Measurements from ENCODE around the gene DCAF12. TPM values are rescaled to one million over a fixed set of nuclear protein-coding genes. Genes with fewer than 3 reads are reported as not detected.

The DCAF12 gene
- total RNA-seq, 1 experiment from 2014 or later, result 27.0 TPM

DNA sequence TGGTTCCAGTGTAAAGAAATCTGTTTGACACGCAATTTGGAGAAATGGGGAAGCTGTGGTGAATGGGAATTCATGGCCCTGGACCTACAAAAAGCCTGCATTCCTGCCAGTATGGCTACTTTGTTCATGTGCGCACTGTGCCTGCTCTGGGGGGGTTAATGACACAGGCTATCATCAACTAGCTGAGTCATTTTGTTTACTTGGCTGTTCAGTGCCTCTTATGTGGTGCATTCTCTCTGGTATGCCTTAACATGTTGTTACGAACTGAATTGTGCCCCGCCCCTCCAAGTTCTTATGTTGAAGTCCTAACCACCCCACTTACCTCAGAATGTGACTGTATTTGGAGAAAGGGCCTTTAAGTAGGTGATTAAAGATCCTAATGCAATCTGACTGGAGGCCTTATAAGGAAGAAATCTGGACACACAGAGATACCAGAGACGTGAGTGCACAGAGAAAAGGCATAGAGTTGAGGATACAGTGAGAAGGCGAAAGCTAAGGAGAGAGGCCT, 31.9 kb upstream of the DCAF12 start:
- no peaks in the 10 kb centered on the region for H3K27me3 Mint-ChIP-seq (ENCODE audit: low read depth)
- H3K4me3 Mint-ChIP-seq, result no peak overlapping the region
- no peaks in the 10 kb centered on the region for H3K36me3 Mint-ChIP-seq
- H3K4me1 Mint-ChIP-seq, result peaks cover 8% of the 10 kb centered on the region
- no peak for DNase-seq (ENCODE audit: low spot score)
- ChIA-PET CTCF (no interaction called here), POLR2A (interaction anchor here (0.5 to 0.6 kb wide), 2 partner anchors 63 to 203 kb away, joined by 4 to 5 read pairs; no protein-coding TSS in a partner anchor)
- no peak overlapping the region for H3K27ac Mint-ChIP-seq
- TF ChIP-seq, protein P1, sequence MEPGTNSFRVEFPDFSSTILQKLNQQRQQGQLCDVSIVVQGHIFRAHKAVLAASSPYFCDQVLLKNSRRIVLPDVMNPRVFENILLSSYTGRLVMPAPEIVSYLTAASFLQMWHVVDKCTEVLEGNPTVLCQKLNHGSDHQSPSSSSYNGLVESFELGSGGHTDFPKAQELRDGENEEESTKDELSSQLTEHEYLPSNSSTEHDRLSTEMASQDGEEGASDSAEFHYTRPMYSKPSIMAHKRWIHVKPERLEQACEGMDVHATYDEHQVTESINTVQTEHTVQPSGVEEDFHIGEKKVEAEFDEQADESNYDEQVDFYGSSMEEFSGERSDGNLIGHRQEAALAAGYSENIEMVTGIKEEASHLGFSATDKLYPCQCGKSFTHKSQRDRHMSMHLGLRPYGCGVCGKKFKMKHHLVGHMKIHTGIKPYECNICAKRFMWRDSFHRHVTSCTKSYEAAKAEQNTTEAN (CRISPR knock-in tag; IDR thresholded peaks at IDR 0.05), result no peak
- 0 out of 2 replicates have a peak, but pooled peaks have one; percentile 17 for TF ChIP-seq GABPB1 (CRISPR knock-in tag; IDR thresholded peaks at IDR 0.05)
- no peak for ATAC-seq
- H3K9me3 Mint-ChIP-seq, result no peaks in the 10 kb centered on the region

DNA sequence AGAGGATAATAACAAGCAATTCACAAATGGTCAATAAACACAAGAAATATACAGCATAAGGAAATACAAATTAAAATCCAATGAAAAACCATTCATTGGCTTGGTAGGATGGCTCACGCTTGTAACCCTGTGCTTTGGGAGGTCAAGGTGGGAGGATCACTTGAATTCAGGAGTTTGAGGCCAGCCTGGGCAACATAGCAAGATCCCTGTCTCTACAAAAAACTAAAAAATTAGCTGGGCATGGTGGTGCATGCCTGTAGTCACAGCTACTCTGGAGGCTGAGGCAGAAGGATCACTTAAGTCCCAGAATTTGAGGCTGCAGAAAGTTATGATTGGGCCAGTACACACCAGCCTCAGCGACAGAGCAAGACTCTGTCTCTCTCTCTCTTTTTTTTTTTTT, 31.4 kb upstream of the DCAF12 start:
- Mint-ChIP-seq H3K27me3 (ENCODE audit: low read depth) (no peaks in the 10 kb centered on the region), H3K9me3 (no peaks in the 10 kb centered on the region), H3K27ac (no peak overlapping the region), H3K4me3 (no peak overlapping the region), H3K36me3 (no peaks in the 10 kb centered on the region), H3K4me1 (peaks cover 8% of the 10 kb centered on the region)
- ATAC-seq, result no peak
- ChIA-PET CTCF (no interaction called here), POLR2A (no interaction called here)
- no peak for DNase-seq (ENCODE audit: low spot score)
- TF ChIP-seq EMX1 (CRISPR knock-in tag; IDR thresholded peaks at IDR 0.05), result no peak
- TF ChIP-seq, protein P2, sequence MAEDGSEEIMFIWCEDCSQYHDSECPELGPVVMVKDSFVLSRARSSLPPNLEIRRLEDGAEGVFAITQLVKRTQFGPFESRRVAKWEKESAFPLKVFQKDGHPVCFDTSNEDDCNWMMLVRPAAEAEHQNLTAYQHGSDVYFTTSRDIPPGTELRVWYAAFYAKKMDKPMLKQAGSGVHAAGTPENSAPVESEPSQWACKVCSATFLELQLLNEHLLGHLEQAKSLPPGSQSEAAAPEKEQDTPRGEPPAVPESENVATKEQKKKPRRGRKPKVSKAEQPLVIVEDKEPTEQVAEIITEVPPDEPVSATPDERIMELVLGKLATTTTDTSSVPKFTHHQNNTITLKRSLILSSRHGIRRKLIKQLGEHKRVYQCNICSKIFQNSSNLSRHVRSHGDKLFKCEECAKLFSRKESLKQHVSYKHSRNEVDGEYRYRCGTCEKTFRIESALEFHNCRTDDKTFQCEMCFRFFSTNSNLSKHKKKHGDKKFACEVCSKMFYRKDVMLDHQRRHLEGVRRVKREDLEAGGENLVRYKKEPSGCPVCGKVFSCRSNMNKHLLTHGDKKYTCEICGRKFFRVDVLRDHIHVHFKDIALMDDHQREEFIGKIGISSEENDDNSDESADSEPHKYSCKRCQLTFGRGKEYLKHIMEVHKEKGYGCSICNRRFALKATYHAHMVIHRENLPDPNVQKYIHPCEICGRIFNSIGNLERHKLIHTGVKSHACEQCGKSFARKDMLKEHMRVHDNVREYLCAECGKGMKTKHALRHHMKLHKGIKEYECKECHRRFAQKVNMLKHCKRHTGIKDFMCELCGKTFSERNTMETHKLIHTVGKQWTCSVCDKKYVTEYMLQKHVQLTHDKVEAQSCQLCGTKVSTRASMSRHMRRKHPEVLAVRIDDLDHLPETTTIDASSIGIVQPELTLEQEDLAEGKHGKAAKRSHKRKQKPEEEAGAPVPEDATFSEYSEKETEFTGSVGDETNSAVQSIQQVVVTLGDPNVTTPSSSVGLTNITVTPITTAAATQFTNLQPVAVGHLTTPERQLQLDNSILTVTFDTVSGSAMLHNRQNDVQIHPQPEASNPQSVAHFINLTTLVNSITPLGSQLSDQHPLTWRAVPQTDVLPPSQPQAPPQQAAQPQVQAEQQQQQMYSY (CRISPR knock-in tag; IDR thresholded peaks at IDR 0.05), result no peak
- TF ChIP-seq, protein P3, sequence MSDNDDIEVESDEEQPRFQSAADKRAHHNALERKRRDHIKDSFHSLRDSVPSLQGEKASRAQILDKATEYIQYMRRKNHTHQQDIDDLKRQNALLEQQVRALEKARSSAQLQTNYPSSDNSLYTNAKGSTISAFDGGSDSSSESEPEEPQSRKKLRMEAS (CRISPR knock-in tag; IDR thresholded peaks at IDR 0.05), result no peak
- TF ChIP-seq, protein P4, sequence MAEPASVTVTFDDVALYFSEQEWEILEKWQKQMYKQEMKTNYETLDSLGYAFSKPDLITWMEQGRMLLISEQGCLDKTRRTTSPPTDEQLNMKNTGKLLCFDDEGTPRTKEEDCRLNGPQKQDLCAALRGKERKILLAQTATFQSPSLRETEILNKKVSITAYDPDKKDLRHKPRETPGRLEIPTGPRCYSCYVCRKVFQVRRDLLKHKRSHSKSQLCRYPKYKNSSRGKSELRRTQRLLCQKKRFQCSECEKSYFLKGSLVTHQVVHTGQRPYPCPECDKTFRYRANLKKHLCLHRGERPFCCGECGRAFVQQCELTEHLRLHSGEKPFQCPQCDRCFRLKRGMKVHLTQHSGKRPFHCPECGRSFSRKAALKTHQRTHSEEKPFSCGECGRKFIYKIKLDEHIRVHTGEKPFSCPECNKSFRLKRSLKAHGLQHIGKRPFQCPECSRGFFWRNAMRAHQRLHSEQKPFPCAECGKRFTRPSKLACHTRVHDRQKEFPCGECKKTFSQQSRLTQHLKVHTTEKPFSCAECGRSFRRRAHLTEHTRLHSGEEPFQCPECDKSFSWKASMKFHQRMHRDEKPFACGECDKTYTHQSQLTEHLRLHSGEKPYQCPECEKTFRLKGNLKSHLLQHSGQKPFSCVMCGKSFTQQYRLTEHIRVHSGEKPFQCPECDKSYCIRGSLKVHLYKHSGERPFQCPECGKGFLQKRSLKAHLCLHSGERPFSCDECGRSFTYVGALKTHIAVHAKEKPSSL (CRISPR knock-in tag; conservative IDR thresholded peaks at IDR 0.05), result no peak
- no peak for TF ChIP-seq GABPB1 (CRISPR knock-in tag; IDR thresholded peaks at IDR 0.05)
- no peak for TF ChIP-seq CREM (CRISPR knock-in tag; IDR thresholded peaks at IDR 0.05)
- peak; percentile 79 for TF ChIP-seq ZNF121 (CRISPR knock-in tag; IDR thresholded peaks at IDR 0.05)

DNA sequence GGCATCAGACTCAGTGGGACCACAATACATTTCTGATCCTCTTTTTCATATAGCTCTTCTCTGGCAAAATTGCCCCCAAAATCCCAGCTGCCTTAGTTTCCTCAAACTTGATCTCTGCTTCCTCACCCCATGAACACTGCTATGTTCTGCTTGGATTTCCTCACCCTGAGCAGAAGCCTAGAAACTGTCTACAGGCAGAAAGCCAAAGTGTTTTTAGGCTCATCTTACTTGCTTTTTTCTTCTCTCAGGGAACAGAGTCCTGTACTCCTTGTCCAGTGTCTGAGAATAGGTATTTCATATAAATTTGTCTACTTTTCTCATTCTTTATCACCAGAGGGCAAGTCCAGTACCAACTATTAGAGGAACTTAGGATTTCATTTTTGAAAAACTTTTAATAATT, 30.8 kb upstream of the DCAF12 start:
- Mint-ChIP-seq H3K27me3 (ENCODE audit: low read depth) (no peaks in the 10 kb centered on the region), H3K4me3 (no peak overlapping the region)
- TF ChIP-seq, protein P5, sequence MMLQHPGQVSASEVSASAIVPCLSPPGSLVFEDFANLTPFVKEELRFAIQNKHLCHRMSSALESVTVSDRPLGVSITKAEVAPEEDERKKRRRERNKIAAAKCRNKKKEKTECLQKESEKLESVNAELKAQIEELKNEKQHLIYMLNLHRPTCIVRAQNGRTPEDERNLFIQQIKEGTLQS (CRISPR knock-in tag; conservative IDR thresholded peaks at IDR 0.05), result no peak
- TF ChIP-seq NR3C1 (CRISPR knock-in tag; conservative IDR thresholded peaks at IDR 0.05; ENCODE audit: low read depth) (no peak), CBFB (CRISPR knock-in tag; IDR thresholded peaks at IDR 0.05; ENCODE audit: low read depth) (no peak), SMAD4 (CRISPR knock-in tag; IDR thresholded peaks at IDR 0.05) (no peak), ZNF671 (CRISPR knock-in tag; IDR thresholded peaks at IDR 0.05) (no peak), ZNF263 (CRISPR knock-in tag; IDR thresholded peaks at IDR 0.05; ENCODE audit: low read depth) (no peak)
- TF ChIP-seq, protein P6, sequence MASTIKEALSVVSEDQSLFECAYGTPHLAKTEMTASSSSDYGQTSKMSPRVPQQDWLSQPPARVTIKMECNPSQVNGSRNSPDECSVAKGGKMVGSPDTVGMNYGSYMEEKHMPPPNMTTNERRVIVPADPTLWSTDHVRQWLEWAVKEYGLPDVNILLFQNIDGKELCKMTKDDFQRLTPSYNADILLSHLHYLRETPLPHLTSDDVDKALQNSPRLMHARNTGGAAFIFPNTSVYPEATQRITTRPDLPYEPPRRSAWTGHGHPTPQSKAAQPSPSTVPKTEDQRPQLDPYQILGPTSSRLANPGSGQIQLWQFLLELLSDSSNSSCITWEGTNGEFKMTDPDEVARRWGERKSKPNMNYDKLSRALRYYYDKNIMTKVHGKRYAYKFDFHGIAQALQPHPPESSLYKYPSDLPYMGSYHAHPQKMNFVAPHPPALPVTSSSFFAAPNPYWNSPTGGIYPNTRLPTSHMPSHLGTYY (CRISPR knock-in tag; IDR thresholded peaks at IDR 0.05), result no peak
- TF ChIP-seq, protein P2 (CRISPR knock-in tag; IDR thresholded peaks at IDR 0.05), result no peak

More for the DNA sequence above, 30.8 kb upstream of the DCAF12 start:
- H3K9me3 Mint-ChIP-seq, result no peaks in the 10 kb centered on the region
- peaks cover 8% of the 10 kb centered on the region for H3K4me1 Mint-ChIP-seq
- no peak overlapping the region for H3K27ac Mint-ChIP-seq
- H3K36me3 Mint-ChIP-seq, result no peaks in the 10 kb centered on the region
- DNase-seq (ENCODE audit: low spot score), result no peak
- CTCF ChIA-PET, result interaction anchor here (0.8 to 1.0 kb wide), 2 partner anchors 83 to 96 kb away, joined by 3 read pairs; no protein-coding TSS in a partner anchor
- POLR2A ChIA-PET, result no interaction called here
- ATAC-seq, result no peak

Measured in WTC11 (cell line).